WERI-Rb-1 (cell line): ENCODE data around the gene CIART.

Experiments
- DNase-seq: peaks from one replicate; pipeline ENCODE4 v3.0.0-alpha.2; 2020
- H3K27ac ChIP-seq: fragments of 250-450 bp; sonication (Bioruptor Pico); 2 replicates; pipeline ENCODE4 v1.5.1; 2020; ENCODE audit warnings: mild to moderate bottlenecking, moderate library complexity
- H3K27me3 ChIP-seq: fragments of 250-450 bp; sonication (Bioruptor Pico); 2 replicates; pipeline ENCODE4 v1.5.1; 2021; ENCODE audit warnings: mild to moderate bottlenecking, low read depth, moderate library complexity; ENCODE audit not compliant: insufficient read depth, severe bottlenecking
- H3K36me3 ChIP-seq: fragments of 250-450 bp; sonication (Bioruptor Pico); 2 replicates; pipeline ENCODE4 v1.5.1; 2020; ENCODE audit warnings: mild to moderate bottlenecking, moderate library complexity
- H3K4me3 ChIP-seq: 2 replicates; pipeline ENCODE4 v1.5.1; 2011; ENCODE audit warnings: low read depth, mild to moderate bottlenecking, control low read depth, low read length
- H3K9me3 ChIP-seq: fragments of 250-450 bp; sonication (Bioruptor Pico); 2 replicates; pipeline ENCODE4 v1.5.1; 2021; ENCODE audit warnings: mild to moderate bottlenecking, moderate library complexity; ENCODE audit not compliant: severe bottlenecking
- CTCF ChIP-seq: IDR thresholded peaks from 2 replicates; pipeline ENCODE4 v1.5.1; 2011; ENCODE audit warnings: low read depth, mild to moderate bottlenecking, control low read depth, inconsistent platforms, low read length

Gene CIART

GRCh38 chr1:150249936-150250335 lies 32.4 kb upstream of the CIART start:
- no peak overlapping the region for H3K4me3 ChIP-seq
- no peak overlapping the region for H3K27ac ChIP-seq
- H3K36me3 ChIP-seq: no peaks in the 10 kb centered on the region
- no peak for TF ChIP-seq CTCF
- DNase-seq: no peak
- no peaks in the 10 kb centered on the region for H3K9me3 ChIP-seq
- no peaks in the 10 kb centered on the region for H3K27me3 ChIP-seq

- DNase-seq: no peak
- H3K4me3 ChIP-seq: peak overlapping the region; percentile 44
These were observed 26.2 kb upstream of the CIART start for GRCh38 chr1:150256198-150256553.

GRCh38 chr1:150256554-150257341 lies 25.6 kb upstream of the CIART start:
- Histone ChIP-seq H3K27ac (no peak overlapping the region; the same call in 1 of the 2 replicates), H3K4me3 (peak overlapping the region; percentile 44), H3K27me3 (no peaks in the 10 kb centered on the region), H3K9me3 (peaks cover 2% of the 10 kb centered on the region), H3K36me3 (no peaks in the 10 kb centered on the region)
- TF ChIP-seq CTCF: no peak
- peak; percentile 51 for DNase-seq

More at GRCh38 chr1:150256198-150256553, 26.2 kb upstream of the CIART start:
- Histone ChIP-seq H3K36me3 (no peaks in the 10 kb centered on the region), H3K27me3 (no peaks in the 10 kb centered on the region), H3K27ac (no peak overlapping the region; the same call in 1 of the 2 replicates), H3K9me3 (peaks cover 2% of the 10 kb centered on the region)
- TF ChIP-seq CTCF: no peak

GRCh38 chr1:150257624-150258585 lies 24.4 kb upstream of the CIART start, which contains the start of gene CA14:
Gene CA14, plus strand, starts transcription at chr1:150257774. Its CDS starts 355 bp downstream, at chr1:150258129.
- no peak for DNase-seq
- Histone ChIP-seq H3K27me3 (no peaks in the 10 kb centered on the region), H3K9me3 (peaks cover 2% of the 10 kb centered on the region), H3K4me3 (peak within 1 kb of the TSS; percentile 44; the same call in 1 of the 2 replicates), H3K27ac (no peak within 1 kb of the TSS; the same call in 1 of the 2 replicates), H3K36me3 (no peaks in the 10 kb centered on the region)
- no peak for TF ChIP-seq CTCF

- peaks cover 1% of the 10 kb centered on the region for H3K36me3 ChIP-seq
- TF ChIP-seq CTCF: no peak
- peaks cover 2% of the 10 kb centered on the region for H3K9me3 ChIP-seq
- no peak for DNase-seq
- no peak overlapping the region for H3K27ac ChIP-seq
- H3K4me3 ChIP-seq: no peak overlapping the region
- H3K27me3 ChIP-seq: no peaks in the 10 kb centered on the region
These were observed 23.1 kb upstream of the CIART start for GRCh38 chr1:150259217-150259616.
